Activated CD4-positive, alpha-beta T cell treated with anti-CD3 and anti-CD28 coated beads, Interleukin-2, amount 10 ng/mL, durations not matched to agents 7 days and 5 days (primary cell): ENCODE measurements around the gene AFF3. TPM values are rescaled to one million over a fixed set of nuclear protein-coding genes. Genes with fewer than 3 reads are reported as not detected.
A peak's percentile ranks its signal among the peaks of the same experiment; 100 is the strongest.
"Not testable (repeated sequence)": the region's sequence is repeated elsewhere in the genome, so short reads cannot be mapped to it uniquely, and the experiment has no call there.

Source experiments
- CTCF ChIA-PET: fragments of 350-600 bp; sonication (Branson Sonifier 250); formaldehyde crosslinking; loops from one replicate; lab custom pipeline; 2021; ENCODE audit warnings: antibody characterized with exemption; lab: Charles Lee
- POLR2A ChIA-PET: fragments of 350-600 bp; sonication (Branson Sonifier 250); formaldehyde crosslinking; loops from one replicate; lab custom pipeline; 2021; ENCODE audit warnings: antibody characterized with exemption; lab: Charles Lee
- DNase-seq: peaks from one replicate; pipeline ENCODE4 v3.0.0-alpha.2; 2020
- H3K27ac Mint-ChIP-seq: one replicate; pipeline ENCODE4 v1.8.0; 2021; ENCODE audit warnings: mild to moderate bottlenecking, moderate library complexity, mixed read lengths
- H3K27me3 Mint-ChIP-seq: one replicate; pipeline ENCODE4 v1.8.0; 2021; ENCODE audit warnings: mixed read lengths
- H3K36me3 Mint-ChIP-seq: one replicate; pipeline ENCODE4 v1.8.0; 2021; ENCODE audit warnings: low read depth, mixed read lengths
- H3K4me1 Mint-ChIP-seq: one replicate; pipeline ENCODE4 v1.8.0; 2021; ENCODE audit warnings: mixed read lengths
- H3K4me3 Mint-ChIP-seq: one replicate; pipeline ENCODE4 v1.8.0; 2021; ENCODE audit warnings: mild to moderate bottlenecking, moderate library complexity, mixed read lengths
- H3K9me3 Mint-ChIP-seq: one replicate; pipeline ENCODE4 v1.8.0; 2021; ENCODE audit warnings: mixed read lengths
- total RNA-seq, 2 experiments: library from RNA; stranded (reverse); gene quantifications; one replicate each; pipeline ENCODE4 v1.2.3, GENCODE V29; 2021

The AFF3 gene
- total RNA-seq, 2 experiments from 2014 or later = 7.4 to 13.0 TPM

- Mint-ChIP-seq H3K9me3 (no peaks in the 10 kb centered on the region), H3K4me3 (no peak overlapping the region), H3K36me3 (no peaks in the 10 kb centered on the region), H3K27ac (no peak overlapping the region), H3K27me3 (peaks cover 2% of the 10 kb centered on the region), H3K4me1 (no peaks in the 10 kb centered on the region)
- peak; percentile 19 for DNase-seq
- CTCF ChIA-PET = no interaction called here
- POLR2A ChIA-PET = no interaction called here
Observed at GRCh38 chr2:100178085-100178788, 35.8 kb upstream of the AFF3 start.

- POLR2A ChIA-PET = interaction anchor here (0.7 kb wide), 1 partner anchor 19 kb away, joined by 4 read pairs; no protein-coding TSS in a partner anchor
- H3K4me1 Mint-ChIP-seq = no peaks in the 10 kb centered on the region
- H3K4me3 Mint-ChIP-seq = no peak overlapping the region
- H3K9me3 Mint-ChIP-seq = no peaks in the 10 kb centered on the region
- no peaks in the 10 kb centered on the region for H3K36me3 Mint-ChIP-seq
- peaks cover 4% of the 10 kb centered on the region for H3K27me3 Mint-ChIP-seq
- no peak for DNase-seq
- no peak overlapping the region for H3K27ac Mint-ChIP-seq
- CTCF ChIA-PET = interaction anchor here (0.7 kb wide), 1 partner anchor 64 kb away, joined by 3 read pairs; no protein-coding TSS in a partner anchor
Observed at GRCh38 chr2:100176925-100177324, 34.5 kb upstream of the AFF3 start.

DNA sequence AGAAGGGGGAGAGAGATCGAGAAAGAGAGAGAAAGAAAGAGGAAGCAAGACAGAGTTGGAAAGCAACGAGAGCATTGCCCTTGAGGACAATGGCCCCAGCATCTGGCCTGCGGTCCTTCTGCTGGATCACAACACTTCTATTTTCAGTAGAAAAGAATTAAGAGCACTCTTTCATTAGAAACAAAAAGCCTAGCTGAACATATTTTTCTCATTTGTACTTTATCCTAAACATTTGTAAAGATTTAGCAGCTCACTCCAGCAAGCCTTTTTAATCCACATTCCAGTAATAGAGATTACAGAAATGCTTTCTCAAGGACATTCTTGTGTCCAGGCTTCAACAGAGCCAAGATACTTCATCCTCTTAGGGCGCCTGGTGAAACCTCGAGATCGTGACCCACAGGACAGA is 31.6 kb upstream of the AFF3 start:
- ChIA-PET CTCF (no interaction called here), POLR2A (no interaction called here)
- no peaks in the 10 kb centered on the region for H3K36me3 Mint-ChIP-seq
- no peak for DNase-seq
- no peaks in the 10 kb centered on the region for H3K9me3 Mint-ChIP-seq
- H3K27ac Mint-ChIP-seq = no peak overlapping the region
- no peaks in the 10 kb centered on the region for H3K4me1 Mint-ChIP-seq
- peaks cover 4% of the 10 kb centered on the region for H3K27me3 Mint-ChIP-seq
- no peak overlapping the region for H3K4me3 Mint-ChIP-seq

GRCh38 chr2:100166701-100167100 is 24.3 kb upstream of the AFF3 start:
- H3K4me1 Mint-ChIP-seq = no peaks in the 10 kb centered on the region
- H3K27ac Mint-ChIP-seq = no peak overlapping the region
- POLR2A ChIA-PET = interaction anchor here (0.7 kb wide), 1 partner anchor 23 kb away, joined by 3 read pairs; no protein-coding TSS in a partner anchor
- H3K27me3 Mint-ChIP-seq = peaks cover 4% of the 10 kb centered on the region
- H3K4me3 Mint-ChIP-seq = no peak overlapping the region
- peaks cover 14% of the 10 kb centered on the region for H3K9me3 Mint-ChIP-seq
- H3K36me3 Mint-ChIP-seq = no peaks in the 10 kb centered on the region
- no peak for DNase-seq
- CTCF ChIA-PET = interaction anchor here (1.2 kb wide), 1 partner anchor 32 kb away, joined by 3 read pairs; no protein-coding TSS in a partner anchor

GRCh38 chr2:100163605-100164004 is 21.2 kb upstream of the AFF3 start:
- Mint-ChIP-seq H3K4me1 (no peaks in the 10 kb centered on the region), H3K27ac (no peak overlapping the region), H3K36me3 (no peaks in the 10 kb centered on the region), H3K27me3 (peaks cover 2% of the 10 kb centered on the region), H3K4me3 (no peak overlapping the region), H3K9me3 (peaks cover 15% of the 10 kb centered on the region)
- ChIA-PET POLR2A (no interaction called here), CTCF (no interaction called here)
- no peak for DNase-seq

GRCh38 chr2:100161945-100162620 is 19.7 kb upstream of the AFF3 start:
- Mint-ChIP-seq H3K4me1 (no peaks in the 10 kb centered on the region), H3K4me3 (no peak overlapping the region), H3K9me3 (peaks cover 18% of the 10 kb centered on the region), H3K27me3 (no peaks in the 10 kb centered on the region), H3K36me3 (no peaks in the 10 kb centered on the region), H3K27ac (no peak overlapping the region)
- no peak for DNase-seq
- ChIA-PET POLR2A (no interaction called here), CTCF (interaction anchor here (0.6 kb wide), 1 partner anchor 213 kb away, joined by 3 read pairs; no protein-coding TSS in a partner anchor)

DNA sequence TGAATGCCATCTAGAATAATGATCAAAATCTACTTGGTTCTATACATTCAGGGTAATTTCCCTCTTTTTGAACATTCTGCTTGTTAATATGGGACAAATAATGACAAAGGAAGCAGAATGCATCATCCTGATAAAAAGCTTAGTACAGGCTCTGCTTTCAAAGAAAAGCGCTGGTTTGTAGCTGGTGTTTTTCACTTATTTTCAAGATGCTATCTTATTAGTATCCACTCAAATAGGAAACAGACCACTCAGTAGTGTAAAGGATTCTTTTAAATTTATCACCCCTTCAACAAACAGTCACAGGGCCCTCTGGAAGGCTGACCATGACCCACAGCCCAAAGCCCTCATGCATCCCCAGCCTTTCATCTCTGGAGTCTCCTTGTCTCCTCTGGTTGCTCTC is 18.0 kb upstream of the AFF3 start:
- POLR2A ChIA-PET = no interaction called here

GRCh38 chr2:100151832-100152231 is 9.4 kb upstream of the AFF3 start:
- H3K36me3 Mint-ChIP-seq, CTCF ChIA-PET, POLR2A ChIA-PET, H3K4me3 Mint-ChIP-seq, H3K27ac Mint-ChIP-seq, DNase-seq, H3K4me1 Mint-ChIP-seq: not testable (repeated sequence)
- H3K9me3 Mint-ChIP-seq = peaks cover 12% of the 10 kb centered on the region
- peaks cover 20% of the 10 kb centered on the region for H3K27me3 Mint-ChIP-seq

More for the DNA sequence above, 18.0 kb upstream of the AFF3 start:
- no peak for DNase-seq
- Mint-ChIP-seq H3K27ac (no peak overlapping the region), H3K36me3 (no peaks in the 10 kb centered on the region), H3K4me3 (no peak overlapping the region), H3K27me3 (peaks cover 6% of the 10 kb centered on the region), H3K4me1 (no peaks in the 10 kb centered on the region), H3K9me3 (peaks cover 17% of the 10 kb centered on the region)
- CTCF ChIA-PET = no interaction called here

GRCh38 chr2:100151310-100151709 is 8.9 kb upstream of the AFF3 start:
- Mint-ChIP-seq H3K27ac (no peak overlapping the region), H3K27me3 (peaks cover 19% of the 10 kb centered on the region), H3K4me3 (no peak overlapping the region), H3K36me3 (no peaks in the 10 kb centered on the region), H3K4me1 (no peaks in the 10 kb centered on the region), H3K9me3 (peaks cover 12% of the 10 kb centered on the region)
- ChIA-PET CTCF (no interaction called here), POLR2A (no interaction called here)
- no peak for DNase-seq

- no peak overlapping the region for H3K4me3 Mint-ChIP-seq
Observed at GRCh38 chr2:100148883-100149282, 6.5 kb upstream of the AFF3 start.

GRCh38 chr2:100146657-100146960 is 4.2 kb upstream of the AFF3 start:
- H3K4me3 Mint-ChIP-seq = no peak overlapping the region
- CTCF ChIA-PET = no interaction called here

More at GRCh38 chr2:100148883-100149282, 6.5 kb upstream of the AFF3 start:
- peaks cover 4% of the 10 kb centered on the region for H3K36me3 Mint-ChIP-seq
- CTCF ChIA-PET = no interaction called here
- peaks cover 11% of the 10 kb centered on the region for H3K4me1 Mint-ChIP-seq
- H3K27me3 Mint-ChIP-seq = peaks cover 9% of the 10 kb centered on the region
- H3K9me3 Mint-ChIP-seq = peaks cover 5% of the 10 kb centered on the region
- no peak for DNase-seq
- POLR2A ChIA-PET = no interaction called here
- H3K27ac Mint-ChIP-seq = no peak overlapping the region

GRCh38 chr2:100145893-100146656 is 3.7 kb upstream of the AFF3 start:
- peaks cover 9% of the 10 kb centered on the region for H3K36me3 Mint-ChIP-seq
- H3K4me1 Mint-ChIP-seq = peaks cover 38% of the 10 kb centered on the region
- no peak overlapping the region for H3K27ac Mint-ChIP-seq
- H3K27me3 Mint-ChIP-seq = peaks cover 13% of the 10 kb centered on the region
- H3K9me3 Mint-ChIP-seq = peaks cover 8% of the 10 kb centered on the region
- H3K4me3 Mint-ChIP-seq = no peak overlapping the region
- no peak for DNase-seq
- ChIA-PET POLR2A (interaction anchor here (0.6 kb wide), 1 partner anchor 113 kb away, joined by 4 read pairs; no protein-coding TSS in a partner anchor), CTCF (no interaction called here)

More at GRCh38 chr2:100146657-100146960, 4.2 kb upstream of the AFF3 start:
- POLR2A ChIA-PET = interaction anchor here (0.6 kb wide), 1 partner anchor 114 kb away, joined by 4 read pairs; no protein-coding TSS in a partner anchor
- no peak overlapping the region for H3K27ac Mint-ChIP-seq
- H3K27me3 Mint-ChIP-seq = peaks cover 13% of the 10 kb centered on the region
- peaks cover 8% of the 10 kb centered on the region for H3K9me3 Mint-ChIP-seq
- H3K36me3 Mint-ChIP-seq = peaks cover 9% of the 10 kb centered on the region
- peaks cover 33% of the 10 kb centered on the region for H3K4me1 Mint-ChIP-seq
- no peak for DNase-seq
